ENCODE measurements around the gene CCDC141. TPM values are rescaled to one million over a fixed set of nuclear protein-coding genes. Genes with fewer than 3 reads are reported as not detected.

Gene CCDC141
- total and polyA plus RNA-seq, 2 of the 13 experiments (the other 11 are each of a cell fraction or from before 2014, with no cell fraction given), result not detected

DNA sequence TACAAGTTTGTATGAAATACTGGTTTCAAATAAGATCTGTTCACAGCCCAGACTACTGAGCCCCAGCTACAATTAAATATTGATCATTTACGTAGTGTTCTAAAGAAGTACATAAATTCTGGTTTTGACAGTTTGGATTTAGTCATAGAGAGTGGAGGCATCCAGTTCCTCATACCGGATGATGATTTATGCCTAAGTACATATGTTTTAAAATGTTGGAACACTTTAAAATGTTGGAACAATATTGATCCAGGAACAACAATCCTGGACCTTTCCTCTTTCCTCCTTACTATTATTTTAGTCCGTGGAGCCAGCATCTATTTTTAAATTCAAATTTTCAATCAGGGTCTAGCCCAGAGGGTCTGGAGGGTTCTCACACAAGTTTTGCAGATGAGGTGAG is 220.0 kb downstream of the CCDC141 start:
- ATAC-seq (no peak), DNase-seq (ENCODE audit: low spot score) (no peak), FAIRE-seq (no peak)
- no peak overlapping the region for H3K4me2 ChIP-seq (ENCODE audit: low read depth, low read length)
- CTCF ChIA-PET (ENCODE audit: low intra/inter-chr PET ratio, low total read pairs), result no interaction called here
- TF ChIP-seq ZNF30 (CRISPR knock-in tag; IDR thresholded peaks at IDR 0.05) (no peak), SRSF4 (IDR thresholded peaks at IDR 0.05; ENCODE audit: low read depth, low read length, poor library complexity, severe bottlenecking) (no peak), PHF21A (CRISPR knock-in tag; IDR thresholded peaks at IDR 0.05) (no peak), ERF (CRISPR knock-in tag; IDR thresholded peaks at IDR 0.05) (no peak), KDM1A (CRISPR knock-in tag; IDR thresholded peaks at IDR 0.05) (no peak), SOX5 (CRISPR knock-in tag; IDR thresholded peaks at IDR 0.05; ENCODE audit: borderline replicate concordance) (no peak), MED13 (CRISPR knock-in tag; IDR thresholded peaks at IDR 0.05) (no peak), FOSL1 (CRISPR knock-in tag; IDR thresholded peaks at IDR 0.05; ENCODE audit: borderline replicate concordance) (no peak), HDAC1 (CRISPR knock-in tag; IDR thresholded peaks at IDR 0.05) (no peak), ARNTL (CRISPR knock-in tag; IDR thresholded peaks at IDR 0.05) (no peak), ZNF205 (CRISPR knock-in tag; IDR thresholded peaks at IDR 0.05) (no peak), ZNF264 (CRISPR knock-in tag; IDR thresholded peaks at IDR 0.05) (no peak)
- TF ChIP-seq, protein P1, sequence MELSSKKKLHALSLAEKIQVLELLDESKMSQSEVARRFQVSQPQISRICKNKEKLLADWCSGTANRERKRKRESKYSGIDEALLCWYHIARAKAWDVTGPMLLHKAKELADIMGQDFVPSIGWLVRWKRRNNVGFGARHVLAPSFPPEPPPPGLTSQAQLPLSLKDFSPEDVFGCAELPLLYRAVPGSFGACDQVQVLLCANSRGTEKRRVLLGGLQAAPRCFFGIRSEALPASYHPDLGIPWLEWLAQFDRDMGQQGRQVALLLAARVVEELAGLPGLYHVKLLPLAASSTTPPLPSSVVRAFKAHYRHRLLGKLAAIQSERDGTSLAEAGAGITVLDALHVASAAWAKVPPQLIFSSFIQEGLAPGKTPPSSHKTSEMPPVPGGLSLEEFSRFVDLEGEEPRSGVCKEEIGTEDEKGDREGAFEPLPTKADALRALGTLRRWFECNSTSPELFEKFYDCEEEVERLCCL (CRISPR knock-in tag; IDR thresholded peaks at IDR 0.05; ENCODE audit: borderline replicate concordance), result no peak
- TF ChIP-seq, protein P2, sequence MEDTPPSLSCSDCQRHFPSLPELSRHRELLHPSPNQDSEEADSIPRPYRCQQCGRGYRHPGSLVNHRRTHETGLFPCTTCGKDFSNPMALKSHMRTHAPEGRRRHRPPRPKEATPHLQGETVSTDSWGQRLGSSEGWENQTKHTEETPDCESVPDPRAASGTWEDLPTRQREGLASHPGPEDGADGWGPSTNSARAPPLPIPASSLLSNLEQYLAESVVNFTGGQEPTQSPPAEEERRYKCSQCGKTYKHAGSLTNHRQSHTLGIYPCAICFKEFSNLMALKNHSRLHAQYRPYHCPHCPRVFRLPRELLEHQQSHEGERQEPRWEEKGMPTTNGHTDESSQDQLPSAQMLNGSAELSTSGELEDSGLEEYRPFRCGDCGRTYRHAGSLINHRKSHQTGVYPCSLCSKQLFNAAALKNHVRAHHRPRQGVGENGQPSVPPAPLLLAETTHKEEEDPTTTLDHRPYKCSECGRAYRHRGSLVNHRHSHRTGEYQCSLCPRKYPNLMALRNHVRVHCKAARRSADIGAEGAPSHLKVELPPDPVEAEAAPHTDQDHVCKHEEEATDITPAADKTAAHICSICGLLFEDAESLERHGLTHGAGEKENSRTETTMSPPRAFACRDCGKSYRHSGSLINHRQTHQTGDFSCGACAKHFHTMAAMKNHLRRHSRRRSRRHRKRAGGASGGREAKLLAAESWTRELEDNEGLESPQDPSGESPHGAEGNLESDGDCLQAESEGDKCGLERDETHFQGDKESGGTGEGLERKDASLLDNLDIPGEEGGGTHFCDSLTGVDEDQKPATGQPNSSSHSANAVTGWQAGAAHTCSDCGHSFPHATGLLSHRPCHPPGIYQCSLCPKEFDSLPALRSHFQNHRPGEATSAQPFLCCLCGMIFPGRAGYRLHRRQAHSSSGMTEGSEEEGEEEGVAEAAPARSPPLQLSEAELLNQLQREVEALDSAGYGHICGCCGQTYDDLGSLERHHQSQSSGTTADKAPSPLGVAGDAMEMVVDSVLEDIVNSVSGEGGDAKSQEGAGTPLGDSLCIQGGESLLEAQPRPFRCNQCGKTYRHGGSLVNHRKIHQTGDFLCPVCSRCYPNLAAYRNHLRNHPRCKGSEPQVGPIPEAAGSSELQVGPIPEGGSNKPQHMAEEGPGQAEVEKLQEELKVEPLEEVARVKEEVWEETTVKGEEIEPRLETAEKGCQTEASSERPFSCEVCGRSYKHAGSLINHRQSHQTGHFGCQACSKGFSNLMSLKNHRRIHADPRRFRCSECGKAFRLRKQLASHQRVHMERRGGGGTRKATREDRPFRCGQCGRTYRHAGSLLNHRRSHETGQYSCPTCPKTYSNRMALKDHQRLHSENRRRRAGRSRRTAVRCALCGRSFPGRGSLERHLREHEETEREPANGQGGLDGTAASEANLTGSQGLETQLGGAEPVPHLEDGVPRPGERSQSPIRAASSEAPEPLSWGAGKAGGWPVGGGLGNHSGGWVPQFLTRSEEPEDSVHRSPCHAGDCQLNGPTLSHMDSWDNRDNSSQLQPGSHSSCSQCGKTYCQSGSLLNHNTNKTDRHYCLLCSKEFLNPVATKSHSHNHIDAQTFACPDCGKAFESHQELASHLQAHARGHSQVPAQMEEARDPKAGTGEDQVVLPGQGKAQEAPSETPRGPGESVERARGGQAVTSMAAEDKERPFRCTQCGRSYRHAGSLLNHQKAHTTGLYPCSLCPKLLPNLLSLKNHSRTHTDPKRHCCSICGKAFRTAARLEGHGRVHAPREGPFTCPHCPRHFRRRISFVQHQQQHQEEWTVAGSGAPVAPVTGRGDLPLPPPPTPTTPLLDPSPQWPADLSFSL (CRISPR knock-in tag; IDR thresholded peaks at IDR 0.05), result no peak
- POLR2A ChIA-PET, result no interaction called here
- peaks cover 11% of the 10 kb centered on the region for H3K4me1 ChIP-seq (ENCODE audit: insufficient read depth, low read length)
- no peaks in the 10 kb centered on the region for H3K9me3 ChIP-seq (ENCODE audit: low read length)
- in situ Hi-C loops (cut with HindIII; ENCODE audit: extremely low pct_ligation_motif_present, low pct_unique_long_range_greater_than_20kb) (no loop called here), intact Hi-C loops (cut with micrococcal nuclease; ENCODE audit: unreplicated experiment) (no loop called here)
- no peaks in the 10 kb centered on the region for H3K36me3 ChIP-seq (replicated peaks in 1 of 2; ENCODE audit: control insufficient read depth in 1 of 2, insufficient read depth in 2 of 2, low read length in 2 of 2)
- 2% methylated on average over 3 of the region's 3 CpGs for WGBS (ENCODE audit: low lambda C conversion rate)
- H3K4me3 ChIP-seq (replicated peaks in 1 of 3; ENCODE audit: insufficient read depth in 1 of 3, low read depth in 2 of 3, low read length in 3 of 3), result no peak overlapping the region
- H3K9ac ChIP-seq (ENCODE audit: insufficient read depth, low read depth, low read length), result no peak overlapping the region
- H3K27ac ChIP-seq (ENCODE audit: extremely low read length, insufficient read depth, low read length), result no peak overlapping the region
- no peaks in the 10 kb centered on the region for H4K20me1 ChIP-seq (ENCODE audit: insufficient read depth, low read length)
- no TSS peak for BruUV-seq (replicated peaks)
- no peak overlapping the region for H2AFZ ChIP-seq (ENCODE audit: low read length)
- H3K79me2 ChIP-seq (ENCODE audit: insufficient read depth, low read length), result no peaks in the 10 kb centered on the region
- H3K27me3 ChIP-seq (ENCODE audit: control insufficient read depth in 1 of 2, insufficient read depth in 2 of 2, low read length in 2 of 2), result no peaks in the 10 kb centered on the region; a peak in 2 of 5 replicates
